Glutamatergic neuron (in vitro differentiated cells): ENCODE results near the gene MRE11. TPM values are rescaled to one million over a fixed set of nuclear protein-coding genes. Genes with fewer than 3 reads are reported as not detected.

Experiments
- DNase-seq: peaks from one replicate; pipeline ENCODE4 v3.0.0; 2022
- H3K27ac Mint-ChIP-seq: one replicate; pipeline ENCODE4 v1.8.0; 2020; ENCODE audit warnings: mild to moderate bottlenecking, mixed read lengths, inconsistent platforms; ENCODE audit not compliant: unreplicated experiment
- H3K27me3 Mint-ChIP-seq: one replicate; pipeline ENCODE4 v1.8.0; 2020; ENCODE audit warnings: mild to moderate bottlenecking, moderate library complexity, mixed read lengths, inconsistent platforms; ENCODE audit not compliant: unreplicated experiment
- H3K36me3 Mint-ChIP-seq: one replicate; pipeline ENCODE4 v1.8.0; 2020; ENCODE audit warnings: mild to moderate bottlenecking, mixed read lengths, inconsistent platforms; ENCODE audit not compliant: unreplicated experiment
- H3K4me1 Mint-ChIP-seq: one replicate; pipeline ENCODE4 v1.8.0; 2020; ENCODE audit warnings: mild to moderate bottlenecking, low read depth, mixed read lengths, inconsistent platforms; ENCODE audit not compliant: unreplicated experiment
- H3K4me3 Mint-ChIP-seq: one replicate; pipeline ENCODE4 v1.8.0; 2020; ENCODE audit warnings: mild to moderate bottlenecking, mixed read lengths, inconsistent platforms; ENCODE audit not compliant: unreplicated experiment
- H3K9me3 Mint-ChIP-seq: one replicate; pipeline ENCODE4 v1.8.0; 2020; ENCODE audit warnings: mild to moderate bottlenecking, moderate library complexity, mixed read lengths, inconsistent platforms; ENCODE audit not compliant: unreplicated experiment
- total RNA-seq: library from RNA; stranded (reverse); fragmentation: NEBNext Ultra II Directional; extraction: Animal tissue kit (Norgen Biotek cat#: 25700); gene quantifications from one replicate; pipeline ENCODE4 v1.2.1, GENCODE V29; 2021; ENCODE audit not compliant: unreplicated experiment
- TF ChIP-seq, protein P1 (sequence below): fragments of 200-600 bp; sonication (generic); IDR thresholded peaks from one replicate; pipeline ENCODE4 v1.5.0; 2021; ENCODE audit not compliant: partially characterized antibody, unreplicated experiment

MRE11 gene
- total RNA-seq, 1 donor from 2014 or later = 14.4 TPM

DNA sequence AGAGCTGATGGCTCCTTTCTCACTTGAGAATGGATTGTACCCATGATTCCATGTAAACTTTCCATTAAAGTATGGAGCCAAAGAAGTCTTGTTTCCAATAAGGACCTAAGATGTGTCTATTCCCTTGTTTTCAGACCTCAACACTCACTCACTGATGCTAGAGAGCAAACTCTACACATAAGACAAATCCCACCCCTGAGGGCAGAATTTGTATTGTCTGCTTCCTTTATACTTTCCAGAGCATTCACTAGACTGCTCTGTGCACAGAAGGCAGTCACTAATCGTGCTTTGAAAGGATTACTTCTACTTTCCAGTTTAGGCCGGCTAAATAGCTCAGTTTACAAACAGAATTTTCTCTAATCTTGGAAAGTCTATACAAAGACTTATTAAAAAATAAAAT is 6.5 kb upstream of the MRE11 start:
- no peak for DNase-seq
- no peaks in the 10 kb centered on the region for H3K9me3 Mint-ChIP-seq

DNA sequence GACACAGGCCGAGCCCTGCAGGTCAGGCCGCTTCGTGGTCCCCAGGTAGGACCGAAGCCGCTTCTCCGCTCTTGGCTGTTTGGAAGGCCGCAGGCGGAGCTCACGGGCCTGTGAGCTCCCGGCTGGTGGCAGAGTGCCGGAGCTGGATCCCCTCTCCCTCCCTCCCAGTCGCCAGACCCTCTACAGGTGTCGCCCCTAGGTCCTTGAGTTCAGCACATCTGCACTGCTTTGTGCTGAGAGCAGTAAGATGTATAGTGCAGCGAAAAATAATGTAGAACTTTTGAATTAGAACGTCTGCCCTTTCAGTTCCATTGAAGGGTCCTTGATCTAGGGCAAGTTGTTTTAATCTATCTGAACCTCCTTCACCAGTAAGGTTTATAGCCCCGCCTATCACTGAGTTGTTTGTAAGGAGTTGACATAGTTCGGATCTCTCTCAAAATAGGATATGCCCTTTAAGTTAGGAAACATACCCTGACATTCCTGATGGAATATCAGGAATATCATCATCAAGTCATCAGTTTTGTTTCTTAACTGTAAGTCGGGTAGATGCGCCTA is 559 bp upstream of the MRE11 start:
- Mint-ChIP-seq H3K4me1 (peaks cover 4% of the 10 kb centered on the region), H3K27me3 (peaks cover 1% of the 10 kb centered on the region), H3K36me3 (no peaks in the 10 kb centered on the region), H3K4me3 (peak overlapping the region; percentile 91), H3K27ac (peak overlapping the region; percentile 40), H3K9me3 (no peaks in the 10 kb centered on the region)
- TF ChIP-seq, protein P1, sequence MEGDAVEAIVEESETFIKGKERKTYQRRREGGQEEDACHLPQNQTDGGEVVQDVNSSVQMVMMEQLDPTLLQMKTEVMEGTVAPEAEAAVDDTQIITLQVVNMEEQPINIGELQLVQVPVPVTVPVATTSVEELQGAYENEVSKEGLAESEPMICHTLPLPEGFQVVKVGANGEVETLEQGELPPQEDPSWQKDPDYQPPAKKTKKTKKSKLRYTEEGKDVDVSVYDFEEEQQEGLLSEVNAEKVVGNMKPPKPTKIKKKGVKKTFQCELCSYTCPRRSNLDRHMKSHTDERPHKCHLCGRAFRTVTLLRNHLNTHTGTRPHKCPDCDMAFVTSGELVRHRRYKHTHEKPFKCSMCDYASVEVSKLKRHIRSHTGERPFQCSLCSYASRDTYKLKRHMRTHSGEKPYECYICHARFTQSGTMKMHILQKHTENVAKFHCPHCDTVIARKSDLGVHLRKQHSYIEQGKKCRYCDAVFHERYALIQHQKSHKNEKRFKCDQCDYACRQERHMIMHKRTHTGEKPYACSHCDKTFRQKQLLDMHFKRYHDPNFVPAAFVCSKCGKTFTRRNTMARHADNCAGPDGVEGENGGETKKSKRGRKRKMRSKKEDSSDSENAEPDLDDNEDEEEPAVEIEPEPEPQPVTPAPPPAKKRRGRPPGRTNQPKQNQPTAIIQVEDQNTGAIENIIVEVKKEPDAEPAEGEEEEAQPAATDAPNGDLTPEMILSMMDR = no peak
- no peak for DNase-seq

More for the DNA sequence above, 6.5 kb upstream of the MRE11 start:
- no peak overlapping the region for H3K4me3 Mint-ChIP-seq
- no peak overlapping the region for H3K27ac Mint-ChIP-seq
- no peaks in the 10 kb centered on the region for H3K4me1 Mint-ChIP-seq
- TF ChIP-seq, protein P1 = no peak
- H3K36me3 Mint-ChIP-seq = no peaks in the 10 kb centered on the region
- H3K27me3 Mint-ChIP-seq = no peaks in the 10 kb centered on the region

DNA sequence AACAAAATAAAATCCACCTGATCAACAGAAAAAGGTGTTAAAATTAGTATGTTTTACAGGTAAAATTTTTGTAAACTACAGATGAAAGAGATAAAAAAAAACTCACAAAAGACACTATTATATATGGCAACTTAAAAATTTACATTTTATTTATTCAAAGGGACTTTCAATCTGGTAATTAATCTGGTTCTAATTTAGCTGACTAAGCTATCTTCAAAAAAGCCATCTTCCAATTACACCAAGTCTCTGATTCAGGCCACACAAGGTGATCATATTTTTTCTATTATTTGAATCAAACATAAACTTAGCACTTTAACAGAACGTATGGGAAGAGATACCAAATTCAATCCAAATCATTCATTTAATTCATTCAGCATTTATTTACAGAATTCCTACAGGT is 7.6 kb downstream of the MRE11 start:
- peaks cover 5% of the 10 kb centered on the region for H3K36me3 Mint-ChIP-seq
- H3K27me3 Mint-ChIP-seq = no peaks in the 10 kb centered on the region
- no peak overlapping the region for H3K27ac Mint-ChIP-seq
- no peaks in the 10 kb centered on the region for H3K9me3 Mint-ChIP-seq
- no peak overlapping the region for H3K4me3 Mint-ChIP-seq
- TF ChIP-seq, protein P1 = no peak
- no peaks in the 10 kb centered on the region for H3K4me1 Mint-ChIP-seq
- DNase-seq = no peak

DNA sequence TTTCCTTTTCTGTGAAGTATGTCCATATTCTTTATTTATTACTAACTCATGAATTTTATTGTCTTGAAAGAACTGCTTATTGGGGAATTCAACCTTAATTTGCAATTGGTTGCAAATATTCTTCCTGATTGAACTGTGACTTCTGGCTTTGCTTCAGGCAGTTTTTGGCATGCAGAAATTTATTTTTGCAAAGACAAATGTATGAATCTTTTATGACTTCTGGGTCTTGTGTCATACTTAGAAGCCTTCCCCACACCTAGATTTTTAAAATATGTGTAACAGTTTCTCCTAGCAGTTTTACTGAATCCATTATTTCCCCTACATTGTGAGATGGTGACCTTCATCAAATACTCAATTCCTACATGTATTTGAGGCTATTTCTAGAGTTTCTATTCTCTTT is 12.3 kb downstream of the MRE11 start:
- Mint-ChIP-seq H3K9me3 (no peaks in the 10 kb centered on the region), H3K27ac (no peak overlapping the region), H3K27me3 (no peaks in the 10 kb centered on the region), H3K4me1 (no peaks in the 10 kb centered on the region), H3K4me3 (no peak overlapping the region), H3K36me3 (no peaks in the 10 kb centered on the region)
- no peak for DNase-seq
- TF ChIP-seq, protein P1 = no peak

DNA sequence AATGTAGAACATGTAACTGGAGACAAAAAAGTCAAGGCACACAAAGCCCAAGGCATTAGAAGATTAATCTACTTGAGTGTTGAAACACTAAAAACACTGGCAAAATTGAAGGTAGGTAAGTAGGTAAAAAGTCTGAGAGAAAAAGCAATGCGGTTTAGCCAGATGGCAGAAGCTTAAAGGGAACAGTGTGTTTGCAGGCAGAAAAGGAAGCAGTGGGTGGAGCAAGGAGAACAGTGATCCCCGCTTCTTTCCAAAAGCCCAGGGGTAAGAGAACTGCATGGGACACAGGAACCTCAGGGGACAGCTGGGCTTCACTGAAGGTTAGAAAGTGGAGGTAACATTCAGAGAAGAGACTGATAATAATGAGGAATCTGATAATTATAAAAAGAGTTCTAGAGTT is 16.0 kb downstream of the MRE11 start:
- H3K4me3 Mint-ChIP-seq = no peak overlapping the region
- no peak overlapping the region for H3K27ac Mint-ChIP-seq
- no peak for DNase-seq
- no peaks in the 10 kb centered on the region for H3K36me3 Mint-ChIP-seq
- H3K27me3 Mint-ChIP-seq = no peaks in the 10 kb centered on the region
- TF ChIP-seq, protein P1 = no peak
- H3K4me1 Mint-ChIP-seq = peaks cover 4% of the 10 kb centered on the region
- H3K9me3 Mint-ChIP-seq = no peaks in the 10 kb centered on the region
